B cell (primary cell): ENCODE data around the gene ARF6.
"Not testable (repeated sequence)": the region's sequence is repeated elsewhere in the genome, so short reads cannot be mapped to it uniquely, and the experiment has no call there.

Source experiments
- EZH2 ChIP-seq: IDR thresholded peaks from 2 replicates; pipeline ENCODE4 v1.6.1; 2012; ENCODE audit warnings: borderline replicate concordance, low read depth, mild to moderate bottlenecking, moderate library complexity, low read length; ENCODE audit not compliant: insufficient read depth, poor library complexity, severe bottlenecking
- TF ChIP-seq, protein P1 (sequence below): fragments of 200-600 bp; IDR thresholded peaks from one replicate; pipeline ENCODE4 v1.8.0; 2022; ENCODE audit warnings: antibody characterized with exemption, mild to moderate bottlenecking

DNA sequence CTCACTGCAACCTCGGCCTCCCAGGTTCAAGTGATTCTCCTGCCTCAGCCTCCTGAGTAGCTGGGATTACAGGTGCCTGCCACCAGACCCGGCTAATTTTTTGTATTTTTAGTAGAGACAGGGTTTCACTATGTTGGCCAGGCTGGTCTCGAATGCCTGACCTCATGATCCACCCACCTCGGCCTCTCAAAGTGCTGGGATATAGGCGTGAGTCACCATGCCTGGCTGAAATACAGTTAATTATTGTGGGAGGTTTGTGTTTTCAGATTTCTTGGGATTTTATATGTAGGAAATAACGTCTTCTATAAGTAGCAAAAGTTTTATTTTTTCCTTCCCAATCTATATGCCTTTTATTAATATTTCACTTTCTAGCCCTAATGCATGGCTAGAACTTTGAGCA is 19.3 kb upstream of the ARF6 start:
- not testable (repeated sequence) for TF ChIP-seq EZH2
- TF ChIP-seq, protein P1, sequence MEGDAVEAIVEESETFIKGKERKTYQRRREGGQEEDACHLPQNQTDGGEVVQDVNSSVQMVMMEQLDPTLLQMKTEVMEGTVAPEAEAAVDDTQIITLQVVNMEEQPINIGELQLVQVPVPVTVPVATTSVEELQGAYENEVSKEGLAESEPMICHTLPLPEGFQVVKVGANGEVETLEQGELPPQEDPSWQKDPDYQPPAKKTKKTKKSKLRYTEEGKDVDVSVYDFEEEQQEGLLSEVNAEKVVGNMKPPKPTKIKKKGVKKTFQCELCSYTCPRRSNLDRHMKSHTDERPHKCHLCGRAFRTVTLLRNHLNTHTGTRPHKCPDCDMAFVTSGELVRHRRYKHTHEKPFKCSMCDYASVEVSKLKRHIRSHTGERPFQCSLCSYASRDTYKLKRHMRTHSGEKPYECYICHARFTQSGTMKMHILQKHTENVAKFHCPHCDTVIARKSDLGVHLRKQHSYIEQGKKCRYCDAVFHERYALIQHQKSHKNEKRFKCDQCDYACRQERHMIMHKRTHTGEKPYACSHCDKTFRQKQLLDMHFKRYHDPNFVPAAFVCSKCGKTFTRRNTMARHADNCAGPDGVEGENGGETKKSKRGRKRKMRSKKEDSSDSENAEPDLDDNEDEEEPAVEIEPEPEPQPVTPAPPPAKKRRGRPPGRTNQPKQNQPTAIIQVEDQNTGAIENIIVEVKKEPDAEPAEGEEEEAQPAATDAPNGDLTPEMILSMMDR: not testable (repeated sequence)
